Activated CD8-positive, alpha-beta memory T cell treated with anti-CD3 and anti-CD28 coated beads for 1 hour (primary cell): ENCODE measurements around the gene EVI5.
"Not testable (repeated sequence)": the region's sequence is repeated elsewhere in the genome, so short reads cannot be mapped to it uniquely, and the experiment has no call there.

Experiments
- DNase-seq, 2 donors: peaks; one replicate each; pipeline ENCODE4 v3.0.0-alpha.2; 2020; ENCODE audit warnings: low read depth in 1 of 2; ENCODE audit errors: extremely low read depth in 1 of 2

The EVI5 gene

GRCh38 chr1:92749024-92749634, 35.8 kb downstream of the EVI5 start:
- no peak for DNase-seq

- DNase-seq: no peak
Observed at GRCh38 chr1:92748138-92748537, 36.8 kb downstream of the EVI5 start.

- no peak for DNase-seq
Observed at GRCh38 chr1:92747735-92748134, 37.2 kb downstream of the EVI5 start.

- DNase-seq: not testable (repeated sequence)
Observed at GRCh38 chr1:92746255-92746654, 38.7 kb downstream of the EVI5 start.

GRCh38 chr1:92743221-92743620, 41.7 kb downstream of the EVI5 start:
- no peak for DNase-seq

- no peak for DNase-seq
Observed at GRCh38 chr1:92739669-92740524, 45.0 kb downstream of the EVI5 start.

- no peak for DNase-seq
Observed at GRCh38 chr1:92736395-92736794, 48.5 kb downstream of the EVI5 start.

GRCh38 chr1:92730476-92730875, 54.4 kb downstream of the EVI5 start:
- no peak for DNase-seq

- DNase-seq: no peak
Observed at GRCh38 chr1:92728697-92729096, 56.2 kb downstream of the EVI5 start.

- not testable (repeated sequence) for DNase-seq
Observed at GRCh38 chr1:92723713-92724112, 61.2 kb downstream of the EVI5 start.

- DNase-seq: no peak
Observed at GRCh38 chr1:92721886-92722285, 63.0 kb downstream of the EVI5 start.

- DNase-seq: not testable (repeated sequence)
Observed at GRCh38 chr1:92721157-92721556, 63.8 kb downstream of the EVI5 start.

- not testable (repeated sequence) for DNase-seq
Observed at GRCh38 chr1:92715476-92715951, 69.4 kb downstream of the EVI5 start.

- no peak for DNase-seq
Observed at GRCh38 chr1:92713939-92714338, 71.0 kb downstream of the EVI5 start.

GRCh38 chr1:92711473-92712165, 73.3 kb downstream of the EVI5 start:
- DNase-seq: no peak

GRCh38 chr1:92709738-92710137, 75.2 kb downstream of the EVI5 start:
- no peak for DNase-seq

- no peak for DNase-seq
Observed at GRCh38 chr1:92708368-92708950, 76.4 kb downstream of the EVI5 start.

GRCh38 chr1:92707709-92708108, 77.2 kb downstream of the EVI5 start:
- no peak for DNase-seq

- no peak for DNase-seq
Observed at GRCh38 chr1:92707292-92707691, 77.6 kb downstream of the EVI5 start.

GRCh38 chr1:92705446-92705845, 79.5 kb downstream of the EVI5 start:
- no peak for DNase-seq

- DNase-seq: no peak
Observed at GRCh38 chr1:92701147-92701546, 83.8 kb downstream of the EVI5 start.
